ENCODE data around the gene JAGN1. TPM values are rescaled to one million over a fixed set of nuclear protein-coding genes. Genes with fewer than 3 reads are reported as not detected.

JAGN1 gene
- total RNA-seq, 2 experiments from 2014 or later: 14.4 to 15.1 TPM

GRCh38 chr3:9933561-9934234 is 43.3 kb downstream of the JAGN1 start, which contains the start of gene CRELD1:
TSS of gene CRELD1 (plus strand) at chr3:9933834. CDS start at chr3:9934439, 605 bp downstream.
- intact Hi-C loops (cut with DNase I, micrococcal nuclease): loop anchor here (2.0 to 10.0 kb wide), 12 partner anchors 19 to 536 kb away; partner anchors contain the start of genes EMC3 (in 2 of the 2), FANCD2 (in 2 of the 2), JAGN1 (in 2 of the 2) and BRK1 (in 1 of the 2)
- no peaks in the 10 kb centered on the region for H3K27me3 ChIP-seq (ENCODE audit: control insufficient read depth in 1 of 2, insufficient read depth in 2 of 2, low read length in 2 of 2)
- Mint-ChIP-seq H3K27ac (peak within 1 kb of the TSS; percentile 99), H3K4me3 (peak within 1 kb of the TSS; percentile 99), H3K27me3 (no peaks in the 10 kb centered on the region), H3K36me3 (ENCODE audit: low read depth) (peaks cover 37% of the 10 kb centered on the region), H3K9me3 (no peaks in the 10 kb centered on the region), H3K4me1 (ENCODE audit: low read depth) (peaks cover 65% of the 10 kb centered on the region)
- ChIA-PET POLR2A (interaction anchor here (0.6 to 5.1 kb wide), 36 partner anchors 9 to 571 kb away, joined by 3 to 98 read pairs (median 10); partner anchors contain the start of genes ARPC4, BRK1, BRPF1 and EMC3), CTCF (interaction anchor here (0.7 to 3.3 kb wide), 24 partner anchors 9 to 571 kb away, joined by 3 to 20 read pairs (median 6); partner anchors contain the start of genes ARPC4, EMC3, FANCD2 and IL17RE)
- ATAC-seq (ENCODE audit: poor library complexity) (peak; percentile 79), DNase-seq (peak; percentile 94 to 99 (median 97))
- H3K27ac ChIP-seq (ENCODE audit: low read depth in 1 of 2, low read length in 2 of 2): peak within 1 kb of the TSS; percentile 90 to 91
- H3K36me3 ChIP-seq (ENCODE audit: insufficient read depth, low read length): peaks cover 27% of the 10 kb centered on the region
- H3K4me3 ChIP-seq (ENCODE audit: low read length): peak within 1 kb of the TSS; percentile 65
- peaks cover 45% of the 10 kb centered on the region for H3K4me1 ChIP-seq (ENCODE audit: insufficient read depth, low read length)
- TF ChIP-seq, protein P1, sequence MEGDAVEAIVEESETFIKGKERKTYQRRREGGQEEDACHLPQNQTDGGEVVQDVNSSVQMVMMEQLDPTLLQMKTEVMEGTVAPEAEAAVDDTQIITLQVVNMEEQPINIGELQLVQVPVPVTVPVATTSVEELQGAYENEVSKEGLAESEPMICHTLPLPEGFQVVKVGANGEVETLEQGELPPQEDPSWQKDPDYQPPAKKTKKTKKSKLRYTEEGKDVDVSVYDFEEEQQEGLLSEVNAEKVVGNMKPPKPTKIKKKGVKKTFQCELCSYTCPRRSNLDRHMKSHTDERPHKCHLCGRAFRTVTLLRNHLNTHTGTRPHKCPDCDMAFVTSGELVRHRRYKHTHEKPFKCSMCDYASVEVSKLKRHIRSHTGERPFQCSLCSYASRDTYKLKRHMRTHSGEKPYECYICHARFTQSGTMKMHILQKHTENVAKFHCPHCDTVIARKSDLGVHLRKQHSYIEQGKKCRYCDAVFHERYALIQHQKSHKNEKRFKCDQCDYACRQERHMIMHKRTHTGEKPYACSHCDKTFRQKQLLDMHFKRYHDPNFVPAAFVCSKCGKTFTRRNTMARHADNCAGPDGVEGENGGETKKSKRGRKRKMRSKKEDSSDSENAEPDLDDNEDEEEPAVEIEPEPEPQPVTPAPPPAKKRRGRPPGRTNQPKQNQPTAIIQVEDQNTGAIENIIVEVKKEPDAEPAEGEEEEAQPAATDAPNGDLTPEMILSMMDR (IDR thresholded peaks at IDR 0.05): no peak
- no peaks in the 10 kb centered on the region for H3K9me3 ChIP-seq (ENCODE audit: control insufficient read depth in 1 of 2, insufficient read depth in 1 of 2, low read length in 2 of 2)

DNA sequence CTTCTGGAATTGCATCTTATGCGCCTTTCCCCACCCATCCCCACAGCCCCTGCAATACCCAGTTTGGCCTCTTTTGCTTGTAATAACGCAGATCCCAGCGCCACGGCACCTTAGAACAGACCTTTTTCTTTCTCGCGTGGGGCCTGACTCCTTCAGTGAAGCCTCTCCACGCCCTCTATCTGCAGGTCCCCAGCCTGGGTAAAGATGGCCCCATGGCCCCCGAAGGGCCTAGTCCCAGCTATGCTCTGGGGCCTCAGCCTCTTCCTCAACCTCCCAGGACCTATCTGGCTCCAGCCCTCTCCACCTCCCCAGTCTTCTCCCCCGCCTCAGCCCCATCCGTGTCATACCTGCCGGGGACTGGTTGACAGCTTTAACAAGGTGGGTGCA is 43.8 kb downstream of the JAGN1 start:
- H3K36me3 Mint-ChIP-seq (ENCODE audit: low read depth): peaks cover 37% of the 10 kb centered on the region
- H3K27me3 Mint-ChIP-seq: no peaks in the 10 kb centered on the region
- ChIA-PET POLR2A (interaction anchor here (1.3 to 5.1 kb wide), 17 partner anchors 8 to 538 kb away, joined by 4 to 98 read pairs (median 18); partner anchors contain the start of genes EMC3, IL17RC, JAGN1 and MTMR14), CTCF (interaction anchor here (1.9 to 2.6 kb wide), 4 partner anchors 17 to 53 kb away, joined by 4 to 18 read pairs (median 13); partner anchors contain the start of genes EMC3, JAGN1 and PRRT3)
- H3K4me1 Mint-ChIP-seq (ENCODE audit: low read depth): peaks cover 65% of the 10 kb centered on the region
- TF ChIP-seq, protein P1 (IDR thresholded peaks at IDR 0.05): no peak
- peak overlapping the region; percentile 99 for H3K27ac Mint-ChIP-seq
- Histone ChIP-seq H3K27ac (ENCODE audit: low read depth in 1 of 2, low read length in 2 of 2) (peak overlapping the region; percentile 90 to 91), H3K4me1 (ENCODE audit: insufficient read depth, low read length) (peaks cover 45% of the 10 kb centered on the region), H3K27me3 (ENCODE audit: control insufficient read depth in 1 of 2, insufficient read depth in 2 of 2, low read length in 2 of 2) (no peaks in the 10 kb centered on the region), H3K4me3 (ENCODE audit: low read length) (peak overlapping the region; percentile 65), H3K36me3 (ENCODE audit: insufficient read depth, low read length) (peaks cover 27% of the 10 kb centered on the region), H3K9me3 (ENCODE audit: control insufficient read depth in 1 of 2, insufficient read depth in 1 of 2, low read length in 2 of 2) (no peaks in the 10 kb centered on the region)
- peak in 10 of 14 experiments; percentile 20 to 78 (median 34) for DNase-seq
- intact Hi-C loops (cut with DNase I, micrococcal nuclease): loop anchor here (2.0 to 10.0 kb wide), 7 partner anchors 53 to 537 kb away; partner anchors contain the start of genes EMC3 (in 1 of the 2), RPUSD3 (in 1 of the 2), SEC13 (in 1 of the 2) and SETD5 (in 1 of the 2)
- H3K9me3 Mint-ChIP-seq: no peaks in the 10 kb centered on the region
- ATAC-seq (ENCODE audit: poor library complexity): peak; percentile 24
- H3K4me3 Mint-ChIP-seq: peak overlapping the region; percentile 99

DNA sequence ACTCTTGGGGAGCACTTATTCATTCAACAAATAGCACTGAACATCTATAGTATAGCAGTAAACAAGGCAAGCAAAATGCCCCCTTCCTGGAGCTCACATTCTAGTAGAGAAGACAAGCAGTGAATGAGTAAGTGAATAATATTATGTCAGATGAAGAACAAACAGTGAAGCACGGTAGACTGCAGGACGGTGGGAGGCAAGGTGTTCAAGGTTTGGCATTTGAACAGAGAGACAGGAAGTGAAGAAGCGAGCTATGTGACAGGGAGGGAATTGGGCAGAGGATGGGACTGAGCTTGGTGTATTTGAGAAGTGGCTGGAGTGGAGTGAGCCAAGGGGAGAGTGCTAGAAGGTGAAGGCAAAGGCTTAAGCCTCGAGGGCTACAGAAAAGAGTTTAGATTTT is 44.6 kb downstream of the JAGN1 start:
- H3K4me1 Mint-ChIP-seq (ENCODE audit: low read depth): peaks cover 65% of the 10 kb centered on the region
- Histone ChIP-seq H3K9me3 (ENCODE audit: control insufficient read depth in 1 of 2, insufficient read depth in 1 of 2, low read length in 2 of 2) (no peaks in the 10 kb centered on the region), H3K4me3 (ENCODE audit: low read length) (no peak overlapping the region), H3K27me3 (ENCODE audit: control insufficient read depth in 1 of 2, insufficient read depth in 2 of 2, low read length in 2 of 2) (no peaks in the 10 kb centered on the region), H3K36me3 (ENCODE audit: insufficient read depth, low read length) (peaks cover 27% of the 10 kb centered on the region), H3K4me1 (ENCODE audit: insufficient read depth, low read length) (peaks cover 45% of the 10 kb centered on the region), H3K27ac (ENCODE audit: low read depth in 1 of 2, low read length in 2 of 2) (no peak overlapping the region)
- DNase-seq (no peak), ATAC-seq (ENCODE audit: poor library complexity) (no peak)
- TF ChIP-seq, protein P1 (IDR thresholded peaks at IDR 0.05): no peak
- ChIA-PET CTCF (interaction anchor here (1.9 kb wide), 1 partner anchor 17 kb away, joined by 4 read pairs; the partner anchor contains the start of gene PRRT3), POLR2A (interaction anchor here (0.7 to 5.1 kb wide), 5 partner anchors 12 to 53 kb away, joined by 3 to 86 read pairs (median 18); partner anchors contain the start of genes JAGN1 and PRRT3)
- intact Hi-C loops (cut with DNase I, micrococcal nuclease): loop anchor here (2.0 to 10.0 kb wide), 7 partner anchors 52 to 538 kb away; partner anchors contain the start of genes EMC3 (in 1 of the 2), RPUSD3 (in 1 of the 2), SEC13 (in 1 of the 2) and SETD5 (in 1 of the 2)
- H3K36me3 Mint-ChIP-seq (ENCODE audit: low read depth): peaks cover 37% of the 10 kb centered on the region
- no peaks in the 10 kb centered on the region for H3K9me3 Mint-ChIP-seq
- no peaks in the 10 kb centered on the region for H3K27me3 Mint-ChIP-seq
- H3K4me3 Mint-ChIP-seq: peak overlapping the region; percentile 99
- peak overlapping the region; percentile 99 for H3K27ac Mint-ChIP-seq

Measured in CD4-positive, alpha-beta T cell (primary cell).